GM19397 (cell line): ENCODE results near the gene RBM19.

ENCODE experiments used
- ATAC-seq: cut with Tn5 transposase; IDR thresholded peaks from one replicate; pipeline ENCODE4 v1.9.1; 2021; ENCODE audit warnings: mild to moderate bottlenecking, moderate library complexity; ENCODE audit not compliant: unreplicated experiment

The RBM19 gene

GRCh38 chr12:113889891-113890581 lies 76.1 kb downstream of the RBM19 start:
- no peak for ATAC-seq

- no peak for ATAC-seq
Measured at GRCh38 chr12:113889076-113889475, 77.0 kb downstream of the RBM19 start.

GRCh38 chr12:113888435-113888834 lies 77.7 kb downstream of the RBM19 start:
- no peak for ATAC-seq

GRCh38 chr12:113887906-113888305 lies 78.2 kb downstream of the RBM19 start:
- no peak for ATAC-seq

GRCh38 chr12:113886721-113887120 lies 79.4 kb downstream of the RBM19 start:
- no peak for ATAC-seq

GRCh38 chr12:113884392-113884791 lies 81.7 kb downstream of the RBM19 start:
- no peak for ATAC-seq

GRCh38 chr12:113882690-113883089 lies 83.4 kb downstream of the RBM19 start:
- ATAC-seq, result no peak

GRCh38 chr12:113880988-113881962 lies 84.8 kb downstream of the RBM19 start:
- no peak for ATAC-seq

- no peak for ATAC-seq
Measured at GRCh38 chr12:113880326-113880725, 85.8 kb downstream of the RBM19 start.

- ATAC-seq, result no peak
Measured at GRCh38 chr12:113879658-113880057, 86.5 kb downstream of the RBM19 start.

GRCh38 chr12:113877607-113878006 lies 88.5 kb downstream of the RBM19 start:
- no peak for ATAC-seq

- no peak for ATAC-seq
Measured at GRCh38 chr12:113876160-113876559, 90.0 kb downstream of the RBM19 start.

- no peak for ATAC-seq
Measured at GRCh38 chr12:113875691-113876090, 90.4 kb downstream of the RBM19 start.

- ATAC-seq, result no peak
Measured at GRCh38 chr12:113874999-113875561, 91.0 kb downstream of the RBM19 start.

- ATAC-seq, result no peak
Measured at GRCh38 chr12:113874326-113874725, 91.8 kb downstream of the RBM19 start.

- ATAC-seq, result no peak
Measured at GRCh38 chr12:113873740-113874139, 92.4 kb downstream of the RBM19 start.

GRCh38 chr12:113870890-113871289 lies 95.2 kb downstream of the RBM19 start:
- ATAC-seq, result no peak

- no peak for ATAC-seq
Measured at GRCh38 chr12:113870035-113870434, 96.1 kb downstream of the RBM19 start.

- no peak for ATAC-seq
Measured at GRCh38 chr12:113868365-113868764, 97.8 kb downstream of the RBM19 start.

GRCh38 chr12:113867258-113867657 lies 98.9 kb downstream of the RBM19 start:
- ATAC-seq, result no peak

GRCh38 chr12:113866496-113866895 lies 99.6 kb downstream of the RBM19 start:
- ATAC-seq, result no peak

GRCh38 chr12:113863455-113863845 lies 102.7 kb downstream of the RBM19 start:
- no peak for ATAC-seq
